Vagina (tissue), 2 donors: ENCODE results near the gene COL1A2.

Experiments used
- POLR2A ChIP-seq, 2 donors: fragments of 450-650 bp; IDR thresholded peaks; one replicate each; pipeline ENCODE4 v1.6.1; 2017; ENCODE audit warnings: antibody characterized with exemption in 2 of 2, mild to moderate bottlenecking in 2 of 2, moderate library complexity in 2 of 2
- POLR2AphosphoS5 ChIP-seq, 2 donors: sonication (generic); formaldehyde crosslinking; IDR thresholded peaks; one replicate each; pipeline ENCODE4 v1.9.0; 2017; ENCODE audit warnings: antibody characterized with exemption in 2 of 2, mild to moderate bottlenecking in 2 of 2, low read depth in 1 of 2; ENCODE audit not compliant: insufficient read depth in 1 of 2
- TF ChIP-seq, protein P1 (sequence below), 3 experiments: fragments of 450-650 bp in 2 of 3; fragments of 200-600 bp in 1 of 3; sonication (generic) in 1 of 3; IDR thresholded peaks; one replicate each; pipeline ENCODE4 v1.5.1; 2017 to 2019; ENCODE audit warnings: antibody characterized with exemption in 3 of 3, mild to moderate bottlenecking in 2 of 3, moderate library complexity in 2 of 3

DNA sequence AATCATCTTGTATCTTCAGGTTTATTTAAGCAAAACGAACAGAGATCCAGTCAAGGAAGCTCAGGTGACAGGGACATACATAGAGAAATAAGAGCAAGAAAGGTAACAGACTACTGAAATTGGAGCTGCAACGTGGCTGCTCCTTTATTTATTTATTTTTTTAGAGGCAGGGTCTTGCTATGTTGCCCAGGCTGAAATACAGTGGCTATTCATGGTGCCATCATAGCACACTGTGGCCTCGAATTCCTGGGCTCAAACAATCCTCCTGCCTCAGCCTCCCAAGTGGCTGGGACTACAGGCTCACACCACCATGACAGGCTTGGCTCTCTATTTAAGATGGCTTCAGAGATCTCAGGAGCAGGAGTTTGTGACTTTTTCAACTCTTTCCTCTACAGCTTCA lies 46.4 kb downstream of the COL1A2 start:
- TF ChIP-seq, protein P1, sequence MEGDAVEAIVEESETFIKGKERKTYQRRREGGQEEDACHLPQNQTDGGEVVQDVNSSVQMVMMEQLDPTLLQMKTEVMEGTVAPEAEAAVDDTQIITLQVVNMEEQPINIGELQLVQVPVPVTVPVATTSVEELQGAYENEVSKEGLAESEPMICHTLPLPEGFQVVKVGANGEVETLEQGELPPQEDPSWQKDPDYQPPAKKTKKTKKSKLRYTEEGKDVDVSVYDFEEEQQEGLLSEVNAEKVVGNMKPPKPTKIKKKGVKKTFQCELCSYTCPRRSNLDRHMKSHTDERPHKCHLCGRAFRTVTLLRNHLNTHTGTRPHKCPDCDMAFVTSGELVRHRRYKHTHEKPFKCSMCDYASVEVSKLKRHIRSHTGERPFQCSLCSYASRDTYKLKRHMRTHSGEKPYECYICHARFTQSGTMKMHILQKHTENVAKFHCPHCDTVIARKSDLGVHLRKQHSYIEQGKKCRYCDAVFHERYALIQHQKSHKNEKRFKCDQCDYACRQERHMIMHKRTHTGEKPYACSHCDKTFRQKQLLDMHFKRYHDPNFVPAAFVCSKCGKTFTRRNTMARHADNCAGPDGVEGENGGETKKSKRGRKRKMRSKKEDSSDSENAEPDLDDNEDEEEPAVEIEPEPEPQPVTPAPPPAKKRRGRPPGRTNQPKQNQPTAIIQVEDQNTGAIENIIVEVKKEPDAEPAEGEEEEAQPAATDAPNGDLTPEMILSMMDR (IDR thresholded peaks at IDR 0.05): no peak
- TF ChIP-seq POLR2A (IDR thresholded peaks at IDR 0.05) (no peak), POLR2AphosphoS5 (IDR thresholded peaks at IDR 0.05; ENCODE audit: insufficient read depth in 1 of 2, low read depth in 1 of 2) (no peak)
